Activated CD8-positive, alpha-beta T cell treated with anti-CD3 and anti-CD28 coated beads for 36 hours (primary cell): Measurements from ENCODE around the gene TM9SF4. TPM values are rescaled to one million over a fixed set of nuclear protein-coding genes. Genes with fewer than 3 reads are reported as not detected.
A peak's percentile ranks its signal among the peaks of the same experiment; 100 is the strongest.
"Not testable (repeated sequence)": the region's sequence is repeated elsewhere in the genome, so short reads cannot be mapped to it uniquely, and the experiment has no call there.

Source experiments
- ATAC-seq: fragments of 200-7000 bp; cut with Tn5 transposase; one replicate; pipeline ENCODE4 v1.10.0; 2021; ENCODE audit warnings: mild to moderate bottlenecking, moderate library complexity
- CTCF ChIA-PET: fragments of 350-600 bp; sonication (Branson Sonifier 250); formaldehyde crosslinking; loops from one replicate; lab custom pipeline; 2021; ENCODE audit warnings: antibody characterized with exemption; lab: Charles Lee
- POLR2A ChIA-PET: fragments of 350-600 bp; sonication (Branson Sonifier 250); formaldehyde crosslinking; loops from one replicate; lab custom pipeline; 2021; ENCODE audit warnings: antibody characterized with exemption; lab: Charles Lee
- DNase-seq: peaks from one replicate; pipeline ENCODE4 v3.0.0-alpha.2; 2020
- H3K27ac Mint-ChIP-seq: one replicate; pipeline ENCODE4 v1.8.0; 2021; ENCODE audit warnings: mild to moderate bottlenecking, mixed read lengths
- H3K27me3 Mint-ChIP-seq: one replicate; pipeline ENCODE4 v1.8.0; 2021; ENCODE audit warnings: mixed read lengths
- H3K36me3 Mint-ChIP-seq: one replicate; pipeline ENCODE4 v1.8.0; 2021; ENCODE audit warnings: low read depth, mixed read lengths
- H3K4me1 Mint-ChIP-seq: one replicate; pipeline ENCODE4 v1.8.0; 2021; ENCODE audit warnings: low read depth, mixed read lengths
- H3K4me3 Mint-ChIP-seq: one replicate; pipeline ENCODE4 v1.8.0; 2021; ENCODE audit warnings: mild to moderate bottlenecking, moderate library complexity, mixed read lengths
- H3K9me3 Mint-ChIP-seq: one replicate; pipeline ENCODE4 v1.8.0; 2021; ENCODE audit warnings: mixed read lengths
- intact Hi-C: fragments of 100-400 bp; cut with micrococcal nuclease; formaldehyde crosslinking; loops from one replicate; pipeline ENCODE4 v1.10.0; 2022
- total RNA-seq, 2 experiments: library from RNA; stranded (reverse); gene quantifications; one replicate each; pipeline ENCODE4 v1.2.3, GENCODE V29; 2021
- TF ChIP-seq, protein P1 (sequence below): fragments of 200-600 bp; IDR thresholded peaks from one replicate; pipeline ENCODE4 v1.8.0; 2022; ENCODE audit warnings: antibody characterized with exemption, mild to moderate bottlenecking

TM9SF4 gene
- total RNA-seq, 2 experiments from 2014 or later = 36.5 to 39.5 TPM

- H3K27ac Mint-ChIP-seq = peak overlapping the region; percentile 80
- H3K27me3 Mint-ChIP-seq = no peaks in the 10 kb centered on the region
- ChIA-PET CTCF (no interaction called here), POLR2A (interaction anchor here (0.7 to 7.4 kb wide), 6 partner anchors 12 to 57 kb away, joined by 3 to 60 read pairs (median 4); no protein-coding TSS in a partner anchor)
- H3K9me3 Mint-ChIP-seq = no peaks in the 10 kb centered on the region
- TF ChIP-seq, protein P1, sequence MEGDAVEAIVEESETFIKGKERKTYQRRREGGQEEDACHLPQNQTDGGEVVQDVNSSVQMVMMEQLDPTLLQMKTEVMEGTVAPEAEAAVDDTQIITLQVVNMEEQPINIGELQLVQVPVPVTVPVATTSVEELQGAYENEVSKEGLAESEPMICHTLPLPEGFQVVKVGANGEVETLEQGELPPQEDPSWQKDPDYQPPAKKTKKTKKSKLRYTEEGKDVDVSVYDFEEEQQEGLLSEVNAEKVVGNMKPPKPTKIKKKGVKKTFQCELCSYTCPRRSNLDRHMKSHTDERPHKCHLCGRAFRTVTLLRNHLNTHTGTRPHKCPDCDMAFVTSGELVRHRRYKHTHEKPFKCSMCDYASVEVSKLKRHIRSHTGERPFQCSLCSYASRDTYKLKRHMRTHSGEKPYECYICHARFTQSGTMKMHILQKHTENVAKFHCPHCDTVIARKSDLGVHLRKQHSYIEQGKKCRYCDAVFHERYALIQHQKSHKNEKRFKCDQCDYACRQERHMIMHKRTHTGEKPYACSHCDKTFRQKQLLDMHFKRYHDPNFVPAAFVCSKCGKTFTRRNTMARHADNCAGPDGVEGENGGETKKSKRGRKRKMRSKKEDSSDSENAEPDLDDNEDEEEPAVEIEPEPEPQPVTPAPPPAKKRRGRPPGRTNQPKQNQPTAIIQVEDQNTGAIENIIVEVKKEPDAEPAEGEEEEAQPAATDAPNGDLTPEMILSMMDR = no peak
- peak overlapping the region; percentile 71 for H3K4me3 Mint-ChIP-seq
- H3K36me3 Mint-ChIP-seq = peaks cover 32% of the 10 kb centered on the region
- H3K4me1 Mint-ChIP-seq = peaks cover 60% of the 10 kb centered on the region
- intact Hi-C loops = no loop called here
- DNase-seq = no peak
- peak; percentile 4 for ATAC-seq
Observed at GRCh38 chr20:32190616-32191415, 81.3 kb downstream of the TM9SF4 start.

- Mint-ChIP-seq H3K27ac (peak overlapping the region; percentile 80), H3K9me3 (no peaks in the 10 kb centered on the region), H3K27me3 (no peaks in the 10 kb centered on the region), H3K4me3 (peak overlapping the region; percentile 71), H3K4me1 (peaks cover 64% of the 10 kb centered on the region), H3K36me3 (peaks cover 39% of the 10 kb centered on the region)
- no peak for DNase-seq
- POLR2A ChIA-PET = interaction anchor here (0.7 to 7.4 kb wide), 3 partner anchors 11 to 41 kb away, joined by 3 to 60 read pairs (median 7); no protein-coding TSS in a partner anchor
- intact Hi-C loops = no loop called here
- TF ChIP-seq, protein P1 = no peak
- peak; percentile 19 for ATAC-seq
- CTCF ChIA-PET = no interaction called here
Observed at GRCh38 chr20:32191422-32191821, 81.9 kb downstream of the TM9SF4 start.

DNA sequence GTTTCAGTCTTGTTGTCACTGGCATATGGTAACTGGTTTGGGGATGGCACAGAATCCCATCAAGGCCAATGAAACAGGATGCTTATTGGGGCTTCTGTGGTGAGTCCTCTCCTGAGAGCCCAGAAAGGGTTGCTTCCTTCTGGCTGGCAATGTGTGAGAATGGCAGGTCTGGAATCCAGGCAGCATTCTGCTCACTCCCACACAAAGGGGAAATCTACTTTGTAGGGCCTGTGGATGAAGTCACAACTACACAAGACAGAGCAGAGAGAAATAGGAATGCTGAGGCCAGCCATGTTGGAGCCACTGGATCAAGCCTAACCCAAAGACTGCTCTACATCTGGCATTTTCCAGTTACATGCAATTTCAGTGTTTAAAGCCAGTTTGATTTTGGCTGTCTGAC, 82.4 kb downstream of the TM9SF4 start:
- ChIA-PET POLR2A (interaction anchor here (1.7 to 7.4 kb wide), 2 partner anchors 11 to 40 kb away, joined by 7 to 60 read pairs; no protein-coding TSS in a partner anchor), CTCF (no interaction called here)
- intact Hi-C loops = no loop called here
- ATAC-seq (no peak), DNase-seq (no peak)
- TF ChIP-seq, protein P1 = no peak
- H3K27ac Mint-ChIP-seq = peak overlapping the region; percentile 61
- no peak overlapping the region for H3K4me3 Mint-ChIP-seq
- H3K4me1 Mint-ChIP-seq = peaks cover 65% of the 10 kb centered on the region
- no peaks in the 10 kb centered on the region for H3K9me3 Mint-ChIP-seq
- no peaks in the 10 kb centered on the region for H3K27me3 Mint-ChIP-seq
- H3K36me3 Mint-ChIP-seq = peaks cover 43% of the 10 kb centered on the region

GRCh38 chr20:32192698-32193097, 83.2 kb downstream of the TM9SF4 start:
- Mint-ChIP-seq H3K27ac (peak overlapping the region; percentile 67), H3K36me3 (peaks cover 51% of the 10 kb centered on the region), H3K9me3 (no peaks in the 10 kb centered on the region), H3K4me3 (no peak overlapping the region), H3K4me1 (peaks cover 66% of the 10 kb centered on the region), H3K27me3 (no peaks in the 10 kb centered on the region)
- TF ChIP-seq, protein P1 = no peak
- DNase-seq (no peak), ATAC-seq (no peak)
- intact Hi-C loops = no loop called here
- ChIA-PET CTCF (no interaction called here), POLR2A (interaction anchor here (0.8 to 7.4 kb wide), 2 partner anchors 10 to 24 kb away, joined by 3 to 60 read pairs; no protein-coding TSS in a partner anchor)

- H3K27ac Mint-ChIP-seq = peak overlapping the region; percentile 80
- H3K36me3 Mint-ChIP-seq = peaks cover 57% of the 10 kb centered on the region
Observed at GRCh38 chr20:32193336-32193735, 83.8 kb downstream of the TM9SF4 start.

More at GRCh38 chr20:32193336-32193735, 83.8 kb downstream of the TM9SF4 start:
- ATAC-seq, DNase-seq, H3K9me3 Mint-ChIP-seq, H3K4me3 Mint-ChIP-seq, H3K27me3 Mint-ChIP-seq, intact Hi-C loops, CTCF ChIA-PET: not testable (repeated sequence)
- POLR2A ChIA-PET = interaction anchor here (0.8 to 7.4 kb wide), 2 partner anchors 9 to 23 kb away, joined by 3 to 60 read pairs; no protein-coding TSS in a partner anchor
- H3K4me1 Mint-ChIP-seq = peaks cover 66% of the 10 kb centered on the region
